Measurements from ENCODE around the gene FNDC7.

DNA sequence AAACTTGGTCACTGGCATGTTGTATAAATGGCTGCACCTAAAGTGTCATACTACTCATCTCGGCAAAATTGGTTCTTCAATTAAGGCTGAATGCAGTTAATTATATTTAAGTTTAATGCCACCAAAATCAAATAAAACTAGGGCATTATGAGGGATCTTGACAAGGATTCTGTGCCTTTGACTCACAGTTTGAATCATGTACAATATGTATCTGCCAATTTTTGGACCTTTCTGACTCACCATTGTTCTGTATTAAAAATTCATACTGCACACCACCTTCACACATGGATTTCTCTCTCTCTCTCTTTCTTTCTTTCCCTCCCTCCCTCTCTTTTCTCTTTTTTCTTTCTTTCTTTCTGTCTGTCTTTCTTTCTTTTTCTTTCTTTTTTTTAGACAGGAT, 19.7 kb downstream of the FNDC7 start:
- TF ChIP-seq, protein P1, sequence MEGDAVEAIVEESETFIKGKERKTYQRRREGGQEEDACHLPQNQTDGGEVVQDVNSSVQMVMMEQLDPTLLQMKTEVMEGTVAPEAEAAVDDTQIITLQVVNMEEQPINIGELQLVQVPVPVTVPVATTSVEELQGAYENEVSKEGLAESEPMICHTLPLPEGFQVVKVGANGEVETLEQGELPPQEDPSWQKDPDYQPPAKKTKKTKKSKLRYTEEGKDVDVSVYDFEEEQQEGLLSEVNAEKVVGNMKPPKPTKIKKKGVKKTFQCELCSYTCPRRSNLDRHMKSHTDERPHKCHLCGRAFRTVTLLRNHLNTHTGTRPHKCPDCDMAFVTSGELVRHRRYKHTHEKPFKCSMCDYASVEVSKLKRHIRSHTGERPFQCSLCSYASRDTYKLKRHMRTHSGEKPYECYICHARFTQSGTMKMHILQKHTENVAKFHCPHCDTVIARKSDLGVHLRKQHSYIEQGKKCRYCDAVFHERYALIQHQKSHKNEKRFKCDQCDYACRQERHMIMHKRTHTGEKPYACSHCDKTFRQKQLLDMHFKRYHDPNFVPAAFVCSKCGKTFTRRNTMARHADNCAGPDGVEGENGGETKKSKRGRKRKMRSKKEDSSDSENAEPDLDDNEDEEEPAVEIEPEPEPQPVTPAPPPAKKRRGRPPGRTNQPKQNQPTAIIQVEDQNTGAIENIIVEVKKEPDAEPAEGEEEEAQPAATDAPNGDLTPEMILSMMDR (IDR thresholded peaks at IDR 0.05) = no peak
- no peak for TF ChIP-seq POLR2A (IDR thresholded peaks at IDR 0.05)
